ENCODE measurements around the gene ALG8.
"Not testable (repeated sequence)": the region's sequence is repeated elsewhere in the genome, so short reads cannot be mapped to it uniquely, and the experiment has no call there.

The ALG8 gene

GRCh38 chr11:78100261-78100660 is 39.2 kb downstream of the ALG8 start:
- no peak for DNase-seq

- DNase-seq, result no peak
Observed at GRCh38 chr11:78099666-78100065, 39.8 kb downstream of the ALG8 start.

- no peak for DNase-seq
Observed at GRCh38 chr11:78097666-78098385, 41.6 kb downstream of the ALG8 start.

GRCh38 chr11:78094250-78094649 is 45.2 kb downstream of the ALG8 start:
- DNase-seq, result no peak

- DNase-seq, result peak; percentile 56
Observed at GRCh38 chr11:78086521-78087074, 52.8 kb downstream of the ALG8 start.

GRCh38 chr11:78085972-78086371 is 53.5 kb downstream of the ALG8 start:
- peak; percentile 8 for DNase-seq

- not testable (repeated sequence) for DNase-seq
Observed at GRCh38 chr11:78084506-78084905, 54.9 kb downstream of the ALG8 start.

- DNase-seq, result no peak
Observed at GRCh38 chr11:78083021-78083420, 56.4 kb downstream of the ALG8 start.

GRCh38 chr11:78082146-78082545 is 57.3 kb downstream of the ALG8 start:
- DNase-seq, result no peak

- DNase-seq, result no peak
Observed at GRCh38 chr11:78081583-78081982, 57.8 kb downstream of the ALG8 start.

GRCh38 chr11:78080818-78081495 is 58.5 kb downstream of the ALG8 start:
- no peak for DNase-seq

GRCh38 chr11:78080084-78080817 is 59.2 kb downstream of the ALG8 start:
- DNase-seq, result no peak

- peak; percentile 82 for DNase-seq
Observed at GRCh38 chr11:78079232-78080083, 60.0 kb downstream of the ALG8 start, which contains the start of gene NDUFC2. TSS of gene NDUFC2 (minus strand) at chr11:78079862. CDS start at chr11:78079744, 118 bp downstream.

GRCh38 chr11:78078218-78079167 is 60.9 kb downstream of the ALG8 start:
- DNase-seq, result no peak

- DNase-seq, result not testable (repeated sequence)
Observed at GRCh38 chr11:78077592-78077991, 61.8 kb downstream of the ALG8 start.

- DNase-seq, result peak; percentile 29
Observed at GRCh38 chr11:78076733-78077403, 62.6 kb downstream of the ALG8 start.

- no peak for DNase-seq
Observed at GRCh38 chr11:78074756-78075155, 64.7 kb downstream of the ALG8 start.

- no peak for DNase-seq
Observed at GRCh38 chr11:78072455-78072854, 67.0 kb downstream of the ALG8 start.

- DNase-seq, result no peak
Observed at GRCh38 chr11:78071717-78072116, 67.7 kb downstream of the ALG8 start.

GRCh38 chr11:78070621-78071020 is 68.8 kb downstream of the ALG8 start:
- DNase-seq, result no peak

GRCh38 chr11:78069465-78069864 is 70.0 kb downstream of the ALG8 start:
- DNase-seq, result peak; percentile 53

Measured in NCI-H82 (cell line).